Breast epithelium (tissue), 4 donors: Measurements from ENCODE around the gene TOP1. TPM values are rescaled to one million over a fixed set of nuclear protein-coding genes. Genes with fewer than 3 reads are reported as not detected.

Experiments used
- DNase-seq, 2 donors: peaks; one replicate each; pipeline ENCODE4 v3.0.0-alpha.2; 2019; ENCODE audit warnings: low spot score in 2 of 2
- H3K27ac ChIP-seq, 2 donors: fragments of 200-600 bp; sonication (generic) in 1 of 2; one replicate each; pipeline ENCODE4 v1.5.1; 2016 to 2019; ENCODE audit warnings: mild to moderate bottlenecking in 1 of 2
- H3K27me3 ChIP-seq, 2 donors: fragments of 200-600 bp; sonication (generic) in 1 of 2; one replicate each; pipeline versions ENCODE4 v1.5.1 to v1.6.0; 2017 to 2019; ENCODE audit warnings: control low read depth in 1 of 2, mild to moderate bottlenecking in 1 of 2
- H3K36me3 ChIP-seq: fragments of 200-600 bp; one replicate; pipeline ENCODE4 v1.5.1; 2019
- H3K4me1 ChIP-seq, 2 donors: fragments of 200-600 bp; sonication (generic); one replicate each; pipeline ENCODE4 v1.5.1; 2016 to 2019; ENCODE audit warnings: control low read depth in 1 of 2
- H3K4me3 ChIP-seq, 3 donors: fragments of 200-600 bp; sonication (generic); 1 replicate in 2 of 3; 2 replicates in 1 of 3; pipeline ENCODE4 v1.5.1; 2016 to 2019; ENCODE audit warnings: mild to moderate bottlenecking in 3 of 3, moderate library complexity in 2 of 3
- H3K9me3 ChIP-seq, 2 donors: fragments of 200-600 bp; sonication (generic) in 1 of 2; one replicate each; pipeline ENCODE4 v1.5.1; 2016 to 2019; ENCODE audit warnings: control low read depth in 1 of 2
- POLR2A ChIP-seq: fragments of 450-650 bp; IDR thresholded peaks from one replicate; pipeline ENCODE4 v1.6.1; 2016; ENCODE audit warnings: antibody characterized with exemption, mild to moderate bottlenecking, moderate library complexity
- POLR2AphosphoS5 ChIP-seq, 3 donors: sonication (generic); formaldehyde crosslinking; IDR thresholded peaks; one replicate each; pipeline ENCODE4 v1.6.1; 2017; ENCODE audit warnings: antibody characterized with exemption in 3 of 3
- intact Hi-C: fragments of 100-400 bp; cut with DNase I; formaldehyde crosslinking; loops from one replicate; pipeline ENCODE4 v1.15.1; 2023; ENCODE audit warnings: low total_unique reads
- total RNA-seq, 3 donors: library from RNA; depleted of rRNA; stranded (reverse); fragments of >200 nt; gene quantifications; one replicate each; pipeline ENCODE4 v1.1.0, GENCODE V29; 2016
- TF ChIP-seq, protein P1 (sequence below), 3 donors: fragments of 450-650 bp; IDR thresholded peaks; one replicate each; pipeline ENCODE4 v1.5.1; 2016 to 2017; ENCODE audit warnings: antibody characterized with exemption in 3 of 3, mild to moderate bottlenecking in 3 of 3, moderate library complexity in 3 of 3

The TOP1 gene
- total RNA-seq, 3 donors from 2014 or later, result 24.0 to 41.6 (median 40.3) TPM

DNA sequence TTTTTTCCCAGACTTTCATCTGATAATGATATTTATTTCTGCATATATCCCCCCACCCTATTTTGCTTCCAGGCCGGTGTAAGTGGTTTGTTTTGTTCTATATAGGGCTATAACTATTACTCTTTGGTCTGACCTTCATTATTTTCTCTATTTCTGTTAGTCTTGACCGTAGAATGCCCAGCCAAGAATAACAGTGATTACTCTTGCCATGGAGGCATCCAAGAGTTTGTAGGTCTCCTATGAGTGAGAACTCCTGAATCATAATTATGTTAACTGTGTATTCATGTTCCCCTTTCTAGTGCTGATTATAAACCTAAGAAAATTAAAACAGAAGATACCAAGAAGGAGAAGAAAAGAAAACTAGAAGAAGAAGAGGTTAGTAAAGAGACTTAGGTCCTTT, 52.2 kb downstream of the TOP1 start:
- no peak overlapping the region for H3K4me3 ChIP-seq
- no peaks in the 10 kb centered on the region for H3K36me3 ChIP-seq
- DNase-seq, result no peak
- H3K27me3 ChIP-seq, result no peaks in the 10 kb centered on the region
- H3K4me1 ChIP-seq, result peaks cover 0 to 7% of the 10 kb centered on the region in 2 donors
- H3K27ac ChIP-seq, result no peak overlapping the region
- intact Hi-C loops, result no loop called here
- TF ChIP-seq POLR2AphosphoS5 (IDR thresholded peaks at IDR 0.05) (no peak), POLR2A (no peak)
- TF ChIP-seq, protein P1, sequence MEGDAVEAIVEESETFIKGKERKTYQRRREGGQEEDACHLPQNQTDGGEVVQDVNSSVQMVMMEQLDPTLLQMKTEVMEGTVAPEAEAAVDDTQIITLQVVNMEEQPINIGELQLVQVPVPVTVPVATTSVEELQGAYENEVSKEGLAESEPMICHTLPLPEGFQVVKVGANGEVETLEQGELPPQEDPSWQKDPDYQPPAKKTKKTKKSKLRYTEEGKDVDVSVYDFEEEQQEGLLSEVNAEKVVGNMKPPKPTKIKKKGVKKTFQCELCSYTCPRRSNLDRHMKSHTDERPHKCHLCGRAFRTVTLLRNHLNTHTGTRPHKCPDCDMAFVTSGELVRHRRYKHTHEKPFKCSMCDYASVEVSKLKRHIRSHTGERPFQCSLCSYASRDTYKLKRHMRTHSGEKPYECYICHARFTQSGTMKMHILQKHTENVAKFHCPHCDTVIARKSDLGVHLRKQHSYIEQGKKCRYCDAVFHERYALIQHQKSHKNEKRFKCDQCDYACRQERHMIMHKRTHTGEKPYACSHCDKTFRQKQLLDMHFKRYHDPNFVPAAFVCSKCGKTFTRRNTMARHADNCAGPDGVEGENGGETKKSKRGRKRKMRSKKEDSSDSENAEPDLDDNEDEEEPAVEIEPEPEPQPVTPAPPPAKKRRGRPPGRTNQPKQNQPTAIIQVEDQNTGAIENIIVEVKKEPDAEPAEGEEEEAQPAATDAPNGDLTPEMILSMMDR (IDR thresholded peaks at IDR 0.05), result no peak
- H3K9me3 ChIP-seq, result no peaks in the 10 kb centered on the region

DNA sequence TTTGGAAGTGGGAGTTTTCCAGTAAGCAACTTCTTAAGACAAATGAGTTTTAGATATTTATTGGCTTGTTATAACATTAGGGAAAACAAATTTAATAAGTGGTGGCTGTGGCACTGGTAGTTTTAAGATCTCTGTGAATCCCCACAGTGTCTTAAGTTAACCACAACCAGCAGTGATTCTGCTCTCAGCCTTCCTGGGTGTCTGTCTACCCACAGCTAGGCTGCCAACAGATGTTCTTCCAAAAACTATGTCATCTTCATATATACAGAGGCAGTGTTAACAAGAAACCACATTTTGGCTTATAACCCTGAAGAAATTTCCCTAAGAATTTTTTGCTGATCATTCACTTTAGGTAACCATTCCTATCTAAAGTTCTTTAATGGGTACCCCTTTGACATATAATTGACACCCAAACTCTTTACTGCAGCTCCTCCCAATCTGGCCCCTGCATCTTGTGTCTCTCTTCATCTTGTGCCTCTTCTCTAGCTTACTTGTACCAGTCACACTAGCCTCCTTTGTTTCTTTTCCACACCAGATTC, 52.7 kb downstream of the TOP1 start:
- peaks cover 0 to 7% of the 10 kb centered on the region in 2 donors for H3K4me1 ChIP-seq
- intact Hi-C loops, result no loop called here
- no peak overlapping the region for H3K4me3 ChIP-seq
- DNase-seq, result no peak
- no peaks in the 10 kb centered on the region for H3K36me3 ChIP-seq
- TF ChIP-seq POLR2AphosphoS5 (IDR thresholded peaks at IDR 0.05) (no peak), POLR2A (no peak)
- TF ChIP-seq, protein P1 (IDR thresholded peaks at IDR 0.05), result no peak
- no peaks in the 10 kb centered on the region for H3K27me3 ChIP-seq
- no peaks in the 10 kb centered on the region for H3K9me3 ChIP-seq
- H3K27ac ChIP-seq, result no peak overlapping the region

DNA sequence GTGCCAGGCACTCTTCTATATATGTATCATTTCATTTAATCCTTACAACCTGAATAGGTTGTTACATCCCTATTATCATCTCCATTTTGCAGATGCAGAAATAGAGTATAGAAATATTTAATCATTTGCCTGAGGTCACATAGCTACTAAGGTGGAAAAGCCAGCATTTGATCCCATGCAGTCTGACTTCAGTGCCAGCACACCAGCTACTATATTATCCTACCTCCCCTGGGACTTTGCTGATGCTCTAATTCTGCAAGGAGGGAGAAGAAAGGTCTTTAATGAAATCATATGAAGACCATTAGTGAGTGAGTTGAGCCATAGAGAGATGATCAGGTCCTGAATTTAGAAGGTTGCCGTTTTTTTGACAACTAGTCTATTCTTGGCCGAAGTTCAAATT, 53.7 kb downstream of the TOP1 start:
- Histone ChIP-seq H3K4me3 (no peak overlapping the region), H3K9me3 (no peaks in the 10 kb centered on the region), H3K4me1 (peaks cover 0 to 15% of the 10 kb centered on the region in 2 donors), H3K36me3 (no peaks in the 10 kb centered on the region), H3K27me3 (no peaks in the 10 kb centered on the region), H3K27ac (no peak overlapping the region)
- DNase-seq, result no peak
- intact Hi-C loops, result no loop called here
- TF ChIP-seq, protein P1 (IDR thresholded peaks at IDR 0.05), result no peak
- TF ChIP-seq POLR2AphosphoS5 (IDR thresholded peaks at IDR 0.05) (no peak), POLR2A (no peak)

DNA sequence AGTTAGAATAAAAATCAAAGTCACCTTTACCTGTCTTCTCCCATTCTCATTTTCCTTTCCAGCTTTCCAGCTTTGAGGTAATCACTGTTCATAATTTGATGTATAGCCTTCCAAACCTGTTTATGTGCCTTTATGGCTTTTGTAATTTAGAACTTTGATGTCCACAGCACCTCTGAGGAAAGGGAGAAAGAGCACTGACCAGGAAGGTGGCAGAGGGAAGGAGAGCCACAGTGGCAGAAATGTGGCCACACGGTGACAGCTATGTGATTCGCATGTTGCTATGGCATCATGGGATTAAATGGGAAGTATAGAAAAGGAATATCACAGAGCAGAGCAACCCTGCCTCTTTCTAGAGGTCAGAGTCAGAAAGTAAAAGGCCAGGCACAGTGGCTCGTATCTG, 57.0 kb downstream of the TOP1 start:
- Histone ChIP-seq H3K4me1 (peaks cover 0 to 8% of the 10 kb centered on the region in 2 donors), H3K27ac (no peak overlapping the region), H3K36me3 (no peaks in the 10 kb centered on the region), H3K9me3 (no peaks in the 10 kb centered on the region), H3K27me3 (no peaks in the 10 kb centered on the region), H3K4me3 (no peak overlapping the region)
- no peak for DNase-seq
- intact Hi-C loops, result no loop called here
- TF ChIP-seq, protein P1 (IDR thresholded peaks at IDR 0.05), result no peak
- no peak for TF ChIP-seq POLR2A
- TF ChIP-seq POLR2AphosphoS5 (IDR thresholded peaks at IDR 0.05), result no peak

DNA sequence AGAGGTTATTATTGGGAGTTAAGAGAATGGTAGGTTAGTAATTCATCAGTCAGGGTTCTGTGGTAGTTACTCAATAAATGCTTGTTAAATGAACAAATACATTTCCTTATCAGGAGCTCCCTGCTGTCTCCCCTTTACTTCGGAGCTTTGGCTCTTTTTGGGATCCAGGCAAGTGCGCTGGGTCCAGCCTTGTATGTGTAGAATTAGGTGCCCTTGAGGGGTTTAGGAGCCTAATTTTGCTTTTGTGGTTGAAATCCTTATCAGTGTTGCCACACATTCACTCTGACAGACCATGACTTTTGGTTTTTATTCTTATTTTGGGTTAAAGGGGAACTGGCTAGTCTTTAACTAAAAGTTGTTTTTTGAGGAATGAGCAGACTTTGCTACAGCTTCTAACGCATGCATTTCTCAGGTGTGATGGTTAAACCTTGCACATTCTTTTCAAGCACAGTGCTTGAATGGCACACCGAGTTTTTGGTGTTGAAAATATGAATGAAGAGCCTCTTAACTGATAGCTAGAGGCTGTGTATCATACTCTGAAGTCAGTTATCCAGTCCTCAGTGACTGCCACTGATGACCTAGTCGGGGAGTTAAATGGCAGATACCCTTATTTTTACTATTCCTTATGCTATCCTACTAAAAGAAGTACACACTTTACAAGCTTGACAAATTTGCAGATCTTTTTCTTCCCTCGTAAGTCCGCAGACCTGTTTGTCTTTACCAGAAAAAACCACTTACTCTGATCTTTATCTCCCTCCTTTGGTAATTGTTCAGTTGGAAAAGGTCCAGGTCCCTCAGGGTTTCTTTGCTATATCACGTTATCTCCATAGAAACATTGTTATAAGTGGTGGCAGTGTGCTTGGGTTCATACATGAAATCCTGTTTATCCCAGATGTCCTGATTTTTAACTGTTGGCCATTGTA, 58.0 kb downstream of the TOP1 start:
- H3K27me3 ChIP-seq, result no peaks in the 10 kb centered on the region
- TF ChIP-seq POLR2A (no peak), POLR2AphosphoS5 (IDR thresholded peaks at IDR 0.05) (no peak)
- DNase-seq, result no peak
- H3K4me1 ChIP-seq, result peaks cover 0 to 8% of the 10 kb centered on the region in 2 donors
- no peaks in the 10 kb centered on the region for H3K9me3 ChIP-seq
- intact Hi-C loops, result no loop called here
- H3K36me3 ChIP-seq, result no peaks in the 10 kb centered on the region
- H3K27ac ChIP-seq, result peak overlapping the region in 1 of 2 donors; percentile 29
- H3K4me3 ChIP-seq, result no peak overlapping the region
